HUES48 (cell line): ENCODE measurements around the gene SARDH.

Experiments used
- H3K27ac ChIP-seq: one replicate; pipeline ENCODE4 v1.7.0; 2013; ENCODE audit warnings: low read depth, low read length, inconsistent platforms
- H3K27me3 ChIP-seq: 2 replicates; pipeline ENCODE4 v1.6.1; 2013; ENCODE audit warnings: mild to moderate bottlenecking, low read length; ENCODE audit not compliant: control insufficient read depth, insufficient read depth
- H3K36me3 ChIP-seq: 2 replicates; pipeline ENCODE4 v1.6.1; 2013; ENCODE audit warnings: low read length; ENCODE audit not compliant: control insufficient read depth, insufficient read depth
- H3K4me1 ChIP-seq: 2 replicates; pipeline ENCODE4 v1.6.1; 2013; ENCODE audit warnings: mild to moderate bottlenecking, low read length; ENCODE audit not compliant: control insufficient read depth, insufficient read depth
- H3K4me3 ChIP-seq: 2 replicates; pipeline ENCODE4 v1.5.1; 2013; ENCODE audit warnings: mild to moderate bottlenecking, low read depth, low read length
- H3K9ac ChIP-seq: 2 replicates; pipeline ENCODE4 v1.6.1; 2013; ENCODE audit warnings: mild to moderate bottlenecking, low read depth, low read length, moderate library complexity
- H3K9me3 ChIP-seq: 2 replicates; pipeline ENCODE4 v1.6.1; 2013; ENCODE audit warnings: low read length; ENCODE audit not compliant: control insufficient read depth, insufficient read depth

Gene SARDH

DNA sequence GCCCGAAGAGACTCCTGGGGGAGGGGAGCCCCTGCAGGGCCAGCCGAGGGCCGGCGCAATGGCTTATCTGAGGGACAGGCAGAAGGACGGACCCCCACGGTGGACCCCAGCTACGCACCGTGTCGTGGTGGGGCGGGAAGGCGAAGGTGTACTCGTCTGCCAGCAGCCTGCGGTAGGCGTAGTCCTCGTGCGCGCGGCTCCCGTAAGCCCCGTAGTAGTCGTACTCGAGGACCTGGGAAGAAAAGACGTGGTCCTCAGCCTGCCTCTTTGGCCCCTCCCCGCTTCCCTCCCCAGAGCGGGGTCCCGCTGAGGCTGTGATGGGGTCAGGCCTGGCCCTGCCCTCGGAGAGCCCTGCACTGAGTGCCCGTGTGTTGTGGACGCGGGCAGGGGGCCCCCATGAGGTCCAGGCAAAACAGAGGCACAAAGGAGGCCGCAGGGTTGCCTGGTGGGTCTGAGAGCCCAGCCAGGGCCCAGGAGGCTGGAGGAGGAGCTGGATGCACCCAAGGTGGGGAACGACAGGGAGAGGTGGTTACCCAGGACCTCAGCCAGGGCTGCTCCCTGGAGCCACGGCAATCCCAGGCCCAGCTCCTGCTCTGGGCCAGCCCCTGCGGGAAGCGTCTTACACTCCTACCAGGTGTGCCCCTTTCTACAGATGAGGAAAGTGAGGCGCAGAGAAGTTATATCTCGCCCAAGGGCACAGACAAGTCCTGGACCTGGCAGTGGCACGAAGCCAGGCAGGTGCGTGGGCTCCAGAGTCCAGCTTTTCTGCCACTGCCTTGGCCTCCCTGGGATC lies 35.2 kb downstream of the SARDH start:
- no peaks in the 10 kb centered on the region for H3K36me3 ChIP-seq

GRCh38 chr9:133701981-133702797 lies 36.0 kb downstream of the SARDH start:
- Histone ChIP-seq H3K9ac (no peak overlapping the region), H3K36me3 (no peaks in the 10 kb centered on the region), H3K9me3 (no peaks in the 10 kb centered on the region), H3K27me3 (no peaks in the 10 kb centered on the region), H3K27ac (no peak overlapping the region), H3K4me1 (0 out of 2 replicates have a peak, but pooled peaks cover 8% of the 10 kb centered on the region), H3K4me3 (no peak overlapping the region)

More for the DNA sequence above, 35.2 kb downstream of the SARDH start:
- H3K27me3 ChIP-seq = no peaks in the 10 kb centered on the region
- H3K4me3 ChIP-seq = no peak overlapping the region
- H3K9ac ChIP-seq = no peak overlapping the region
- no peak overlapping the region for H3K27ac ChIP-seq
- no peaks in the 10 kb centered on the region for H3K9me3 ChIP-seq
- 0 out of 2 replicates have a peak, but pooled peaks cover 8% of the 10 kb centered on the region for H3K4me1 ChIP-seq

- Histone ChIP-seq H3K27me3 (no peaks in the 10 kb centered on the region), H3K9ac (no peak overlapping the region), H3K4me1 (0 out of 2 replicates have a peak, but pooled peaks cover 8% of the 10 kb centered on the region), H3K9me3 (no peaks in the 10 kb centered on the region), H3K36me3 (no peaks in the 10 kb centered on the region), H3K27ac (no peak overlapping the region), H3K4me3 (no peak overlapping the region)
Observed at GRCh38 chr9:133701321-133701980, 36.7 kb downstream of the SARDH start.

GRCh38 chr9:133700819-133701320 lies 37.3 kb downstream of the SARDH start:
- no peak overlapping the region for H3K4me3 ChIP-seq
- H3K9ac ChIP-seq = no peak overlapping the region
- no peak overlapping the region for H3K27ac ChIP-seq
- H3K36me3 ChIP-seq = no peaks in the 10 kb centered on the region
- H3K4me1 ChIP-seq = 0 out of 2 replicates have a peak, but pooled peaks cover 8% of the 10 kb centered on the region
- H3K27me3 ChIP-seq = no peaks in the 10 kb centered on the region
- H3K9me3 ChIP-seq = no peaks in the 10 kb centered on the region

DNA sequence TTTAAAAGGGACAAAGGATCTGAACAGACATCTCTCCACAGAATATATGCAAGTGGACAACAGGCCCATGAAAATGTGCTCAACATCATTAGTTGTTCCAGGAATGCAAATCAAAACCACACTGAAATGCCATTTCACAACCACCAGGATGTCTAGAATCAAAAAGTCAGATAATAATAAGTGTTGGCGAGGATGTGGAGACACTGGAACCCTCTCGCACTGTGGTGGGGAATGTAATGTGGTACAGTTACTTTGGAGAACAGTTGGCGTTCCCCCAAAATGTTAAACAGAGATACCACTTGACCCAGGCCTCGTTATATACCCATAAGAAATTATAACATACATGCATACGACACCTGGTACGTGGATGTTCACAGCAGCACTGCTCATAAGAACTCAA lies 38.6 kb downstream of the SARDH start:
- no peak overlapping the region for H3K4me3 ChIP-seq
- H3K27me3 ChIP-seq = no peaks in the 10 kb centered on the region
- H3K27ac ChIP-seq = no peak overlapping the region
- H3K36me3 ChIP-seq = no peaks in the 10 kb centered on the region
- no peaks in the 10 kb centered on the region for H3K9me3 ChIP-seq
- no peak overlapping the region for H3K9ac ChIP-seq
- H3K4me1 ChIP-seq = 0 out of 2 replicates have a peak, but pooled peaks cover 8% of the 10 kb centered on the region

DNA sequence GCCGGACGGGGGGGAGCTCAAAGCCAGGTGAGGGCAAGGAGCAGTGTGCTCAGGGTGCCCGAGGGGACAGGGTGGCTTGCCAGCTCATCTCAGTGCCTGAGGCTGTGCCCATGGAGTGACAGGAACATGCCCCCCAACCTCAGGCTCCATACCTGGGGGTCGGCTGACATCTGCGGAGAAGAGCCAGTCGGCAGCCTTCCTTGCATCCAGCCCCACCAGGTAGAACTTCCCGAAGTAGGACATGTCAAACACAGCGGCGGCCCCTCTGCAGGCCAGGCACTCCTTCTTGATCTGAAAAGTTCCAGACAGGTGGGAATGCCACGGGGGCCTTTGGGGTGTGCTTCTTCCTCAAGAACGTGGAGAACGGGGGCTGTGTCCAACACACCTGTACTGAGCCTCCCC lies 42.1 kb downstream of the SARDH start:
- no peak overlapping the region for H3K4me3 ChIP-seq
- H3K9ac ChIP-seq = no peak overlapping the region
- no peaks in the 10 kb centered on the region for H3K36me3 ChIP-seq
- no peak overlapping the region for H3K27ac ChIP-seq
- H3K9me3 ChIP-seq = no peaks in the 10 kb centered on the region
- no peaks in the 10 kb centered on the region for H3K4me1 ChIP-seq
- no peaks in the 10 kb centered on the region for H3K27me3 ChIP-seq

DNA sequence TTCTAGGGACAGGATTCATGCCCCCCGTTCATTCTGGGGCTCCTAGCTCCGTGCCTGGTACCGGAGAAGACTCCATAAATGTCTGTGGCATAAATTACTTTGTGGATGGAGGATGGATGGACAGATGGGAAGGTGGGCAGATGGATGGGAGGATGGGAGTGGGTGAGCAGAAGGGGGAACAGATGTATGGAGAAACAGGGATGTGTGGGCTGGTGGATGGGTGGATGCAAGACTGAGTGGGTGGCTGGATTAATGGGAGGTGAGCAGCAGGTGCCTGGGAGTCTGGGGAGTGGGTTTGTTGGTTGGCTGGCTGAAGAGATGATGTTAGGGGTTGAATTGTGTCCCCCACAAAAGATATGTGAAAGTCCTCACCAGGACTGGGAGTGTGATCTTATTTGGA lies 43.5 kb downstream of the SARDH start:
- no peaks in the 10 kb centered on the region for H3K9me3 ChIP-seq
- H3K27ac ChIP-seq = no peak overlapping the region
- H3K27me3 ChIP-seq = no peaks in the 10 kb centered on the region
- H3K36me3 ChIP-seq = no peaks in the 10 kb centered on the region
- no peaks in the 10 kb centered on the region for H3K4me1 ChIP-seq
- no peak overlapping the region for H3K9ac ChIP-seq
- H3K4me3 ChIP-seq = no peak overlapping the region

DNA sequence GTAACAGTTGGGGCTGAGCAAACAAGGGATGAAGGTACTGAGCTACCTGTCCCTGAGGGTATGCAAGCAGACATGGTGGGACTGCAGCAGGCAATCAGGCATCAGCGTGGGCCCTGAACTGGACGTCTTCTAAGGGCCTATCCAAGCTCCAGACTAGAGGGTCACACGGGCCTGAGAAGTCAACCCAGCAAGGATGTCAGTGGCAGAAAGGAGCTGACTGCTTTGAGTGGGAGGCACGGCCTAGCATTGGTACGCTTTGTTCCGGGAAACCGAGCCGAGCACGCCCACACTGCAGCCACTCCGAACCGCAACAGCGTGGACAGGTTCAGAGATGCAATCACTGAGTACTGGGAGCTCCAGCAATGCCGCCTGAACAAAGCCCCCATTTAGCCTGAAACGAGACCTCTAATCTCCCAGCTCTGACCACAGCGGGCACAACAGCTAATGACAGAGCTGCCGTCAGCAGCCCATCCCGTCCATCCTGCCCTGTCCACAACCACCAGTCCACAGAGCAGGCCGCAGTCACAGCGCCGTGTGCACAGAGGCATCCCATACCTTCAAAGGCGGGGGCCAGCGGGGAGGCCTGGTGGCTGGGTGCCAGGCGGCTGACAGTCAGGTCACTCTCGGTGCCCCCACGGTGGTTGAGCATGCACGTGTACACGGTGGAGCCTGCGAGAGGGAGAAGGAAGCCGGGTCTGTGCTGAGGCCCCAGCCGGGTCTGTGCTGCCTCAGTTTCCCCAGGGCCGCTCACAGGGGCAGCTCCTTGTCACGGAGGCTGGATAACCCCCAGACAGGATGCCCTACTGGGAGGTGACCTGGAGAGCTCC lies 44.2 kb downstream of the SARDH start:
- Histone ChIP-seq H3K27ac (no peak overlapping the region), H3K4me3 (no peak overlapping the region), H3K9ac (no peak overlapping the region), H3K27me3 (no peaks in the 10 kb centered on the region), H3K4me1 (no peaks in the 10 kb centered on the region), H3K36me3 (no peaks in the 10 kb centered on the region), H3K9me3 (no peaks in the 10 kb centered on the region)

- Histone ChIP-seq H3K9ac (no peak overlapping the region), H3K9me3 (no peaks in the 10 kb centered on the region), H3K27ac (no peak overlapping the region), H3K27me3 (no peaks in the 10 kb centered on the region), H3K4me3 (no peak overlapping the region), H3K4me1 (no peaks in the 10 kb centered on the region), H3K36me3 (no peaks in the 10 kb centered on the region)
Observed at GRCh38 chr9:133693116-133693515, 45.0 kb downstream of the SARDH start.

- no peaks in the 10 kb centered on the region for H3K27me3 ChIP-seq
- no peaks in the 10 kb centered on the region for H3K4me1 ChIP-seq
- no peaks in the 10 kb centered on the region for H3K9me3 ChIP-seq
- H3K9ac ChIP-seq = no peak overlapping the region
- H3K36me3 ChIP-seq = no peaks in the 10 kb centered on the region
- no peak overlapping the region for H3K27ac ChIP-seq
- H3K4me3 ChIP-seq = no peak overlapping the region
Observed at GRCh38 chr9:133692364-133692985, 45.7 kb downstream of the SARDH start.
